GM19455 (cell line): ENCODE data around the gene RNF183.

Experiments
- ATAC-seq: cut with Tn5 transposase; IDR thresholded peaks from one replicate; pipeline ENCODE4 v1.9.1; 2021; ENCODE audit not compliant: unreplicated experiment

RNF183 gene

GRCh38 chr9:113302792-113303418, at the start of gene RNF183:
TSS of gene RNF183 (minus strand) at chr9:113303376. CDS start at chr9:113298184, 5,192 bp downstream.
- no peak for ATAC-seq

- ATAC-seq: no peak
Observed at GRCh38 chr9:113352411-113352810, 49.2 kb upstream of the RNF183 start.

GRCh38 chr9:113352006-113352405, 48.8 kb upstream of the RNF183 start:
- ATAC-seq: no peak

- no peak for ATAC-seq
Observed at GRCh38 chr9:113350937-113351336, 47.8 kb upstream of the RNF183 start.

GRCh38 chr9:113350107-113350661, 47.0 kb upstream of the RNF183 start:
- no peak for ATAC-seq

- peak; percentile 42 for ATAC-seq
Observed at GRCh38 chr9:113349445-113350094, 46.4 kb upstream of the RNF183 start, which contains the start of gene BSPRY. TSS of gene BSPRY (plus strand) at chr9:113349541. CDS start at chr9:113349580, 39 bp downstream.

- ATAC-seq: no peak
Observed at GRCh38 chr9:113349066-113349444, 45.9 kb upstream of the RNF183 start.

GRCh38 chr9:113348437-113348836, 45.3 kb upstream of the RNF183 start:
- ATAC-seq: no peak

- ATAC-seq: no peak
Observed at GRCh38 chr9:113345671-113346070, 42.5 kb upstream of the RNF183 start.

GRCh38 chr9:113345190-113345589, 42.0 kb upstream of the RNF183 start:
- ATAC-seq: no peak

- no peak for ATAC-seq
Observed at GRCh38 chr9:113343732-113344231, 40.6 kb upstream of the RNF183 start.

- no peak for ATAC-seq
Observed at GRCh38 chr9:113341712-113342410, 38.7 kb upstream of the RNF183 start.

GRCh38 chr9:113340011-113340699, 37.0 kb upstream of the RNF183 start, which contains the start of gene WDR31:
TSS of gene WDR31 (minus strand) at chr9:113340275. CDS start at chr9:113332022, 8,253 bp downstream.
- ATAC-seq: peak; percentile 99

GRCh38 chr9:113337714-113338113, 34.5 kb upstream of the RNF183 start:
- ATAC-seq: no peak

- no peak for ATAC-seq
Observed at GRCh38 chr9:113331780-113332179, 28.6 kb upstream of the RNF183 start.

GRCh38 chr9:113328045-113328782, 25.0 kb upstream of the RNF183 start:
- ATAC-seq: no peak

- ATAC-seq: no peak
Observed at GRCh38 chr9:113326230-113326629, 23.1 kb upstream of the RNF183 start.

GRCh38 chr9:113322671-113323070, 19.5 kb upstream of the RNF183 start:
- no peak for ATAC-seq

- no peak for ATAC-seq
Observed at GRCh38 chr9:113320051-113320450, 16.9 kb upstream of the RNF183 start.

- ATAC-seq: no peak
Observed at GRCh38 chr9:113319054-113319453, 15.9 kb upstream of the RNF183 start.
